HG03103 (cell line): ENCODE results near the gene CAGE1.
A peak's percentile ranks its signal among the peaks of the same experiment; 100 is the strongest.
"Not testable (repeated sequence)": the region's sequence is repeated elsewhere in the genome, so short reads cannot be mapped to it uniquely, and the experiment has no call there.

Source experiments
- ATAC-seq: cut with Tn5 transposase; IDR thresholded peaks from one replicate; pipeline ENCODE4 v1.9.1; 2021; ENCODE audit warnings: low read depth; ENCODE audit not compliant: unreplicated experiment

CAGE1 gene

DNA sequence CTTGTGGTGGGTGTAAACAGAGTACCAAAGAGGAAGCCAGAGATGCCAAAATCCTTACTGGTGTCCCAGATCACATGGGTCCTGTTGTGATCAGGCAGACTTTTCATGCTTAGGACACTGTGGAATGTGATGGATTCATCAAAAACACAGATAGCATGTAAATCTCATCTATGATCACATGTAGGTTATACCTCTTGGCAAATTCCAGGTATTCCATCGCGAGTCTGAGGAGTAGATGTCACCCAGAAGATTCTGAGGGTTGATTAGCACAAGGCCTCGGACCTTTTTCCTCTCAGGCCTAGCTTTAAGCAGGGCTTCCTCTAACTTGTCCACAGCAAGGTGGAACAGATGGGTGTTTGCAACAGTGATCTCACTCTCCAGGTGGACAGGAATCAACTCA, 48.3 kb downstream of the CAGE1 start:
- ATAC-seq = no peak

DNA sequence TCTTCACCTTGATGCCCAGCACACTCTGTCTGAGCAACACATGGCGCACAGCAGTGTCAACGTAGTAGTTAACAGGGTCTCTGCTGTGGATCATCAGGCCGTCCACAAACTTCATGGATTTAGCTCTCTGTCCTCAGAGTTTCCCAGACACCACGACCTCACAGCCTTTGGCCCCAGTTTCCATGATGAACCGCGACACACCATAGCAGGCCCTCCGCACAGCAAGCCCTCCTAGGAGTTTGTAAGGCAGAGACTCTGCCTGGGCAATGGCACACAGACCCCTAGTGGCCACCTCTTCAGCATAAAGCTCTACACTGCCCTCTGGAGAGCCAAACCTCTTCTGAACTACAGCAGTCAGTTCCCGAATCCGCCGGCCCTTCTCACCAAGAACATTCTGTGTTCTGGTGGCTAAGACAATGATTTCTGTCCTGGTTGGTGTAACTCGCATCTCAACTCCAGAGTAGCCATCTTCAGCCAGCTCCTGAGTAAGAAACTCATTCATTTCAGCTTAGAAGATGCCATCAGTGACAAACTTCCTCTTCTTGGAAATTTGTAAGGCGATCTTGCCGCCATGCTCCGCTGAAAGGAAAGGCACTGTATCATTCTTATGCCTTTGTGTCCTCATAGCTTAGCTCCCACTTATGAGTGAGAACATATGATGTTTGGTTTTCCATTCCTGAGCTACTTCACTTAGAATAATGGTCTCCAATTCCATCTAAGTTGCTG, 50.4 kb downstream of the CAGE1 start:
- ATAC-seq = not testable (repeated sequence)

DNA sequence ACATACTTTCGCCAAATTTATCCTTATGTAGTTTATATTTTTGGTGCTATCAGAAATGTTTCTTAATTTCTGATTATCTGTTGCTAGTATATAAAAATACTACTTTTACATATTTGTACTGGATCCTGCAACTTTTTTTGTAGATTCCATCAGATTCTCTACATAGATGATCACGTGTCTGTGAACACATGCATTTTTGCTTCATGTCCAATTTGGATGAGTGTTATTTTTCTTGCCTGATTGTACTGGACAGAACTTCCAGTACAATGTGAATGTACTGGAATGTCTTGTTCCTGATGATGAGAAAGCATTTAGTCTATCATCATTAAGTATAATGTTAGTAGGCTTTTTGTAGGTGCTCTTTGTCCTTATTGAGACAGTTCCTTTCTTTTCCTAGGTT, 51.5 kb downstream of the CAGE1 start:
- no peak for ATAC-seq

DNA sequence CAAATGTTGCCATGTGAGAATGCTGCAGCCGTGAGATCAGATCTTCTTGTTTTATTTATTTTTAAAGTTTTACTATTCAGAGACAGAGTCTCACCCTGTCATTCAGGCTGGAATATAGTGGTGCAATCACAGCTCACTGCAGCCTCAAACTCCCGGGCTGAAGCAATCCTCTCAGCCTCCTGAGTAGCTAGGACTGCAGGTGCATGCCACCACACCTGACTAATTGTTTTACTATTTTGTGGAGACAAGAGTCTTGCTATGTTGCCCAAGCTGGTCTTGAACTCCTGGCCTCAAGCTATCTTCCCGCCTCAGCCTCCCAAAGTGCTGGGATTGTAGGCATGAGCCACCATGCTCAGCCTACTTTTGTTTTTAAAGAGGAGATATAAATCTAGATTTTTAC, 54.0 kb downstream of the CAGE1 start:
- ATAC-seq = no peak

DNA sequence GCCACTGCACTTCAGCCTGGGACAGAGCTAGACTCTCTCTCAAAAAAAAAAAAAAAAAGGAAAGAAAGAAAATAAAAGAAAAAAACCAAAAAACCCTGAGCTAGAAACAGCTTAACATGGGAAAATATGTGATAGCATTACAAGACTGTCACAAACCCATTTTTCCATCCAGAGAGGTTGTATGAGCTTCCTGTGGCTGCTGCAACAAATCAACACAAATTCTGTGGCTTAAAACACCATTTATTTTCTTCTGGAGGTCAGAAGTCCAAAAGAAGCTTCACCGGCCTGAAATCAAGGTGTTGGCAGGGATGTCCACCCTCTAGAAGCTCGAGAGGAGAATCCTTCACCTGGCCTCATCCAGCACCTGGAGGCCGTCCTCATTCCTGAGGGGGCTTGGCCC, 54.9 kb downstream of the CAGE1 start:
- no peak for ATAC-seq

DNA sequence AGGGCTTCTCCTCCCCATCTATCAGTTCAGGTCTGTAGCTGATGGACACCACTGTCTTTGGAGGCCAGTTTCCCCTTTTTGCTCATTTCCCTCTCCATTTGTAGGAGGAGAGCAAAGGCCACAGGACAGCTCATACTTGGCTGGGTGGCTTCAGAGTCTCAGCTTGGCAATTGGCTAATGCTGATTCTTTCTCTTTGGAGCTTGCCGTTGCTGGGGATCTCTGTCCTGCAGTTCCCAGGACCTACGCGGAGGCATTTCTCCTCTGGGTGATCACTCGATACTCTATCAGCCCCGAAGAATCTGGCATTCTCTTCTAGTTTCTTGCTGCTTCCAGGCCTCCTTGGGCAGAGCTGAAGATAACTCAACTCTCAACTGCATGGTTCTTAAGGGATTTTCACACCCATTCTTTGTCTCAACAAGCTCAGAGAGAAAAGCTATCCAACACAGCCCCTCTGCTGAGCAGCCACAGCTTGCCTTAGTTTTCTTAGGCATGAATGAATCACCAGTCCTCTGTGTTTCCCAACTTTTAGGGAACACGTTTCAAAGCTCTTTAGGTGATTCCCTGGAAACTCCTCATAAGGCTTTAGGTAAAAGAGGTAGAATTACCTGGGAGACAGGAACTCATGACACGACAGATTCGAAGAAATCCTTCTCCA, 57.3 kb downstream of the CAGE1 start:
- ATAC-seq = no peak

DNA sequence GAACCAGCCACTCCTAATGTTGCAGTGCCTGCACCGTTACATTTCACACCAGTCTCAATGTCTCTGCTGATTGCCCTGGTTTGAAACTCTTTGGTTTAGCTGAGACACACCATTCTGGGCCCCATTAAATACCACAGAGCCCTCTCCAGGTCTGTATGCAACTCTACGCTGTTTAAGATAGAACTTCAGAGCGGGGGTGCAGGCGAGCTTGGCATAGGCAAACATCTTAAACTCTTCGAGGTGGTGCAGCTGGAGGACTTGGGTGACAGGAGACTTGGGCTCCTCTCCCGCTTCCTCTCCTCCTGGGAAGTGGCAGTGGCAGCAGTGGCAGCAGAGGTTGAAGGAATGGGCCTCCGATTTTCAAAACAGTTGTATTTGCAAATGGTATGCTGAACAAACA, 58.1 kb downstream of the CAGE1 start:
- ATAC-seq = no peak

DNA sequence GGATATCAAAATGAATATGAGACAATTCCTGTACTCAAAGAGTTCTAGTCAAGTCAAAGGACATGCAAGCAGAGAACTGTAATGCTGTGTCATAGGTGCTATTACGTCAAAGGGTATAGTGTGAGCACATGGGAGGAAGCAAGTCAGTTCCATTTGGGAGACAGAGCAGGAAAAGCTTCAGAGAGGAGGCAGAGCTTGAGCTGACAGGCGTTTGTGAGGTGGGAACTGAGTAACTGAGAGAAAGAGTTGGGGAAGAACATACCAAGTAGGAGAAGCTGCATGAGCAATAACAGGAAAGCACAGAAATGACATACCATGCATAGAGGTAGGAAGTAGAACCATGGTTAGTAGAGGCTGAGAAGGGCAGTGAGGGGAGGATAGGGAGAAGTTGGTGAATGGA, 61.3 kb downstream of the CAGE1 start:
- ATAC-seq = no peak

DNA sequence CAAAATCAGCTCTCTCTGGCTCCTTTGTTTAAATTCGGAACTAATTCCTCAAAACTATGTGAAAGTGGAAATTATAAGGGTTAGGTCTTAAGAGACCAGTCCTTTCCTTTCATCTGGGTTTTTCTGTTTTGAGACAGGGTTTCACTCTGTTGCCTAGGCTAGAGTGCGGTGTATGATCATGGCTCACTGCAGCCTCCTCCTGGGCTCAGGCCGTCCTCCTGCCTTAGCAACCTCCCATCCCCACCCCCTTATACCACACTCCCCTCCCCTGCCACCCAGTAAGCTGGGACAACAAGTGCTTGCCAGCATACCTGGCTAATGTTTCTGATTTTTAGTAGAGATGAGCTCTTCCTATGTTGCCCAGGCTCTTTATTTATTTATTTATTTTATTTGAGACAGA, 63.8 kb downstream of the CAGE1 start:
- ATAC-seq = no peak

DNA sequence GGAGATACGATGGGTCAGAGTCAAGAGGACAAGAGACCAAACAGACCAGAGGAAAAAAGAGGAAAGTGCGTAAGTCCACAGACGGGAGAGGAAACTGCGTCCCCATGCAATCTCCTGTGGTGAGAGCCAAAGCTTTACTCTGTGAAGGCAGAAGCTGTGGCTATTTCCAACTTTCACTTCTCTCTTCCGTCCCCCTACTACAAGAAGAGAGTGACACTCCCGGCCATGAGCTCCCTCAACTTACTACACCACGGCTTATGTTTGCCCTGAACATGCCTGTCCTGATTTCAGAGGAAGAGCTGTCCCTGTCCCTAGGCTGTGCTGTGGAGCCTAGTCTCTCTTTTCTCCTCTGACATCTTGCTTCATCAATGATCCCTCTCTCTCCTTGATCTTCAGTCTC, 65.0 kb downstream of the CAGE1 start:
- peak; percentile 87 for ATAC-seq

DNA sequence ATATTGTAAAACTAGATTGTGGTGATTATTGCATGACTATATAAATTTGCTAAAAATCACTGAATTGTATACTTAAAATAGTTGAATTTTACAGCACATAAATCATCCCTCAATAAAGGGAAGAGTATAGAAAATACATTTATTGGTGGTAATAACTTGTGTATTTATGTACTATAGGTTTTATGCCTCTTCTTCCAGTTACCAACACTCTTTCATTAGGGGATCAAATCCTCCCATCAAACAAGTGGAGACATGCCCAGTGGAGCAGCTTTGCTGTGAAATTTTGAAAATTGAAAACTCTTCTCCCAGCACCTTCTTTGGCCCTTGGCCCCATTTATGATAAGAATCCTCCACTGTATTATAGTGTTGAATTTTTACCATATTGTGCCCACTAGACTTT, 66.5 kb downstream of the CAGE1 start:
- ATAC-seq = no peak

DNA sequence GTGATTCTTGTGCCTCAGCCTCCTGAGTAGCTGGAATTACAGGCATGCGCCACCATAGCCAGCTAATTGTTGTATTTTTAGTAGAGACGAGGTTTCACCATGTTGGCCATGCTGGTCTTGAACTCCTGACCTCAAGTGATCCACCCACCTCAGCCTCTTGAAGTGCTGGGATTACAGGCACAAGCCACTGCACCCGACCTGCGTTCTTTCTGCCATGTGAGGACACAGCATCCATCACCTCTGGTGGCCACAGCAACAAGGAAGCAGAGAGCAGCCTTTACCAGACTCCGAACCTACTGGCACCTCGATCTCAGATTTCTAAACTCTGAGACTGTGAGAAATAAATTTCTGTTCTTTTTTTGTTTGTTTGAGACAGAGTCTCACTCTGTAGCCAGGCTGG, 67.7 kb downstream of the CAGE1 start:
- not testable (repeated sequence) for ATAC-seq

DNA sequence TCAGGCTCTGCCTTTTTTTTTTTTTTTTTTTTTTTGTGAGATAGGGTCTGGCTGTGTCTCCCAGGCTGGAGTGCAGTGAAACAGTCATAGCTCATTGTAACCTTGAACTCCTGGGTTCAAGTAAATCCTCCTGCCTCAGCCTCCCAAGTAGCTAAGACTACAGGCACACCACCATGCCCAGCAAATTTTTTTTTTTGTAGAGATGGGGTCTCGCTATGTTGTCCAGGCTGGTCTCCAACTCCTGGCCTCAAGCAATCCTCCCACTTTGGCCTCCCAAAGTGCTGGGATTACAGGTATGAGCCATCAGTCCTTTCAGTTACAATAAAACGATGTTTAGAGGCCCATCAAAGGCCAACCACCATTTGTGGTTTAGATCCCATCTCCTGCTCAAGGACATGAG, 70.1 kb downstream of the CAGE1 start:
- ATAC-seq = not testable (repeated sequence)

DNA sequence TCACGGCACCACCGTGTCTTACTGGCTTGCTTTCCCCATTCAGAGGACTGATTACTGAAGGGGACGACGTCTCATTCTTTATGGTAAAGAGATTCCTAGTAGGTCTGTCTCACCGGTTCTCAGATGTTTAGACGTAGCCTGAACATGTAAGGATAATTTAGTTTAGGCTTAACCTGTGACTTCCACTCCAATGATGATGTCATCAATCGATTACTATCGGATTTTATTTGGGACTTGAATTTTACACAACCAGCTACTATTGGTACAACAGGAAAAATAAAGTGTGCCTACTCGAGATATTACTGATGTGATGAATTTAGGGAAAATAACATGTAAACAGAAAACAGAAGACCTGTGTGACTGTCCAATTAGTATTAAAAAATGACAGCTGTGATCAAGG, 72.0 kb downstream of the CAGE1 start:
- no peak for ATAC-seq

DNA sequence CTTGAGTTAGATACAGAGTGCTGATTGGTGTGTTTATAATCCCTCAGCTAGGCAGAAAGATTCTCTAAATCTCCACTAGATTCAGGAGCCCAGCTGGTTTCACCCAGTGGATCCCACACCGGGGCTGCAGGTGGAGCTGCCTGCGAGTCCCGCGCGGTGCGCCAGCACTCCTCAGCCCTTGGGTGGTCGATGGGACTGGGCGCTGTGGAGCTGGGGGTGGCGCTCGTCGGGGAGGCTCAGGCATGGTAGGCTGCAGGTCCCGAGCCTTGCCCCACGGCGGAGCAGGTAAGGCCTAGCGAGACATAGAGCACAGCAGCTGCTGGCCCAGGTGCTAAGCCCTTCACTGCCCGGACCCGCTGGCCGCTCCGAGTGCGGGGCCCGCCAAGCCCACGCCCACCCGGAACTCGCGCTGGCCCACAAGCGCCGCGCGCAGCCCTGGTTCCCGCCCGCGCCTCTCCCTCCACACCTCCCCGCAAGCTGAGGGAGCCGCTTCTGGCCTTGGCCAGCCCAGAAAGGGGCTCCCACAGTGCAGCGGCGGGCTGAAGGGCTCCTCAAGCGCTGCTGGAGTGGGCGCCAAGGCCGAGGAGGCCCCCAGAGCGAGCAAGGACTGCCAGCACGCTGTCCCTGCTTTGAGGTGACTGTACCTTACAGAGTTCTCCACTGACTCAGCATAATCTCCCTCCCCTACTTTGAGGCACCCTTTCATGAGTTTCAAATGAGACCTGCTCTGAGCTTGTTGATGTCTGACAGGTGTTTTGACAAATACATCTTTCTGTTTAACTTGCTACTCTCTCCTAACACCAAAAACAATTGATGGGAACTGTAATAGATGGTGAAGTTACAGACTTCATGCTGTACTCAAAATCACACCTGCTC, 72.6 kb downstream of the CAGE1 start:
- ATAC-seq = no peak

DNA sequence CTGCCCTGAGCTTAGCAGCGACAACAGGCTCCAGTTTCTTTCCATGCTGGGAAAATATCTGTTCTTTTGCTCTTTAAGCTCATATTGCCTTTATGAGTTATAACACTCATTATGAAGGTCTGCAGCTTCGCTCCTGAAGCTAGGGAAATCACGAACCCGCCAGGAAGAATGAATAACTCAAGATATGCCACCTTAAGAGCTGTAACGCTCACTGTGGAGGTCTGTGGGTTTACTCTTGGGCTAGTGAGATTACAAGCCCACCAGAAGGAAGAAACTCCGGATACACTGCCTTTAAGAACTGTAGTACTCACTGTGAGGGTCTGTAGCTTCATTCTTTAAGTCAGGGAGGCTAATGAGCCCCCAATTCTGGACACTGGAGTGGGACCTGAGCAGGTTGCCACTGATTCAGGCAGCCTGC, 73.6 kb downstream of the CAGE1 start:
- ATAC-seq = no peak

DNA sequence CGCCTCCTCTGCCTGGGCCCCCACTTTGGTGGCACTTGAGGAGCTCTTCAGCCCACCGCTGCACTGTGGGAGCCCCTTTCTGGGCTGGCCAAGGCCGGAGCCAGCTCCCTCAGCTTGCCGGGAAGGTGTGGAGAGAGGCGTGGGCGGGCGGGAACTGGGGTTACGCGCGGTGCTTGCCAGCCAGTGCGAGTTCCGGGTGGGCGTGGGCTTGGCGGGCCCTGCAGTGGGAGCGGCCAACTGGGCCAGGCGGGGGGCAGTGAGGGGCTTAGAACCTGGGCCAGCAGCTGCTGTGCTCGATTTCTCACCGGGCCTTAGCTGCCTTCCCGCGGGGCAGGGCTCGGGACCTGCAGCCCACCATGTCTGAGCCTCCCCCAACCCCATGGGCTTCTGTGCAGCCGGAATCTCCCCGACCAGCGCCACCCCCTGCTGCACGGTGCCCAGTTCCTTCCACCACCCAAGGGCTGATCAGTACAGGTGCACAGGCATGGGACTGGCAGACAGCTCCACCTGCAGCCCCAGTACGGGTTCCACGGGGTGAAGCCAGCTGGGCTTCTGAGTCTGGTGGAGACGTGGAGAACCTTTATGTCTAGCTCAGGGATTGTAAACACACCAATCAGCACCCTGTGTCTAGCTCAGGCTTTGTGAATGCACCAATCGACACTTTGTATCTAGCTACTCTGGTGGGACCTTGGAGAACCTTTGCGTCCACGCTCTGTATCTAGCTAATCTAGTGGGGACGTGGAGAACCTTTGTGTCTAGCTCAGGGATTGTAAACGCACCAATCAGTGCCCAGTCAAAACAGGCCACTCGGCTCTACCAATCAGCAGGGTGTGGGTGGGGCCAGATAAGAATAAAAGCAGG, 74.2 kb downstream of the CAGE1 start:
- ATAC-seq = not testable (repeated sequence)

DNA sequence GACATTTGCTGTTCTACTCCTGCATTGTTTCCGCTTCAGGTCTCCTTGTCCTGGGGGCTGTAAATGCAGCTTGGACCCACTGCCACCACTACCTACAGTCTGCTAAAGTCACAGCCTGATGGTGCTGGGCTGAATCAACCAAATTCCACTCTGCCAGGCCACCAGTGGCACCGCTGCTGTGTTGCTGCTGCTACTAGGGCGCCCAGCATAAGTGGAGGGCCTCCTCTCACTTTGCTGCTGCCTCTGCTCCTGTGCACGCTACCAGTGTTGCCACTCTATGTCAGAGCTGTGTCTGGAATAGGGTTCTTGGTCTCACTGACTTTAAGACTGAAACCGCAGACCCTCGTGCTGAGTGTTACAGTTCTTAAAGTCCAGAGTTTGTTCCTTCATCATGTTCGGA, 75.1 kb downstream of the CAGE1 start:
- no peak for ATAC-seq

DNA sequence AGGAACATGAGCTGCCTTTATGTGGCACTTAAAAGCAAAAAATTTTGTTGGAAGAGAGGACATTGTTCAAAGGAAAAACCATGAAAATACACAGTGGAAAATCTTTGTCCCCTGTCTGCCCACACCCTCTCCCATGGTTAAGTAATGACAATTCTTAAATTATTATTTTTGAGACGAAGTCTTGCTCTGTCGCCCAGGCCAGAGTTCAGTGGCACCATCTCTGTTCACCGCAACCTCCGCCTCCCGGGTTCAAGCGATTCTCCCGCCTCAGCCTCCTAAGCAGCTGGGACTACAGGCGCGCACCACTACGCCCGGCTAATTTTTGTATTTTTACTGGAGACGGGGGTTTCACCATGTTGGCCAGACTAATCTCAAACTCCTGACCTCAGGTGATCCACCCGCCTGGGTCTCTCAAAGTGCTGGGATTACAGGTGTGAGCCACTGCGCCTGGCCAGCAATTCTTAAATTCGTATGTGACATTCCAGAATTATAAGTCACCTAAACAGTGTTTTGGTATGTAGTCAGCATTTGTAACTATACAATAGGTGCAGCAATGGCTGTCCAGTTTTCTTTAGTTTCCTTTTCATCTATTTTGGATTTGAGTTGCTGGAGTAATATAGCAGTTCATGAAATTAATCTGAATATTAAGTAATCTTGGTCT, 75.9 kb downstream of the CAGE1 start:
- no peak for ATAC-seq
